GM18909 (cell line): ENCODE results near the gene KCNAB2.
A peak's percentile ranks its signal among the peaks of the same experiment; 100 is the strongest.

Experiments
- ATAC-seq: cut with Tn5 transposase; IDR thresholded peaks from one replicate; pipeline ENCODE4 v1.9.1; 2021; ENCODE audit warnings: mild to moderate bottlenecking; ENCODE audit not compliant: unreplicated experiment, poor library complexity

Gene KCNAB2

DNA sequence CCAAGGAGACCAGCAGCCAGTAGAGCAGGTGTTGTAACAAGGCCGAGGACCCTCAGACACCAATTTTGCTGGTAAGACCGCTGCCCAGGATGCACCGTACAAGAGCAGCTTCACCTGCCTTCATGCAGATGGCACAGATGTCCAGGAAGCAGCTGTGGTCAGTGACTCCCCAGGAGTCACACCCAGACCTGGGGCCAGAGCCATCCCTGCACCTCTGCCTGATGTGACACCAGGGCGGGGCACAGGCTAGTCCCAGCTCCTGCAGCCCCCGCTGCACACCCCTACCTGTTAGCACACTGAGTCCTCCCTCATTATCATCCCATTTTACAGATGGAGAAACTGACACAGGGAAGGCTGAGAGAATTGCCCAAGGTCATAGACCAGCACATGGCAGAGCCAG is 16.3 kb upstream of the KCNAB2 start:
- ATAC-seq = no peak

DNA sequence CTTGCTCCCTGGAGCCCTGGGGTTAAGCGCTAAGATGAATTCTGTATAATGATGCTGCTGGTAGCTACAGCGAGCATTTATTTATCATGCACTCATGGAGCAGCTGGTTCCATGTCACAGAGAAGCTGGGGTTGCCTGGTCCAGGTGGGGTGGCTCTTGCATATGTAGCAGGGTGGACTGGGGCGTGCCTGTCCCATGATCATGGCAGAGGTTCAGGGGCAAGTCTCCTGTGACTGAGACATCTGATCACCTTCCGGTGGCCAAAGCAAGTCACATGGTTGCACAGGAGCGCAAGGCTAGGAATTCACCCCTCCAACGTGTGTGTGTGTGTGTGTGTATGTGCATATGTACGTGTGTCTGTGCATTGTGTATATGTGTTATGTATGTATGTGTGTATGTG is 15.6 kb upstream of the KCNAB2 start:
- no peak for ATAC-seq

DNA sequence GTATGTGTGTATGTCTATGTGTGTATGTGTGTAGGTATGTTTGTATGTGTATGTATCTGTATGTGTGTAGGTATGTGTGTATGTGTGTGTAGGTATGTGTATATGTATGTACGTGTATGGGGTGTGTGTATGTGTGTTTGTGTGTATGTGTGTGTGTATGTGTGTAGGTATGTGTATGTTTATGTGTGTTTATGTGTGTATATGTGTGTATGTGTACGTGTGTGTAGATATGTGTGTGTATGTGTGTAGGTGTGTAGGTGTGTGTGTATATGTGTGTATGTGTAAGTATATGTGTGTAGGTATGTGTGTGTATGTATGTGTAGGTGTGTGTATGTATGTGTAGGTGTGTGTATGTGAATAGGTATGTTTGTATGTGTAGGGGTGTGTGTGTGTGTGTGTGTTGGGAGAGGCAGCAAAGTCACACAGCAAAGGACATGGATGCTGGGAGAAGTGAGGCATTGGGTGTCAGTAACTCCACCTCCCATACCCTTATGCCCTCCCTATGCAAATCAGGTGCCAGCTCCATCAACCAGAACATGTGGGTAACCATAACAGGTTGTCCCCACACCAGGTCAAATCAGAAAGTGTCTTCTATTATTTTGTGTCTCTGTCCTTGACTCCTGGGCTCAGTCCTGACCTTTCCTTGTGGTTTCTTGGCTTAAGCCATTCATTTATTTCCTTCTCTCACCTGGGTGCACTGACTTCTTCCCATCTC is 15.0 kb upstream of the KCNAB2 start:
- ATAC-seq = no peak

GRCh38 chr1:6033124-6033523 is 12.6 kb upstream of the KCNAB2 start:
- ATAC-seq = no peak

- ATAC-seq = no peak
Observed at GRCh38 chr1:6033986-6034749, 11.5 kb upstream of the KCNAB2 start.

GRCh38 chr1:6034750-6035096 is 11.0 kb upstream of the KCNAB2 start:
- no peak for ATAC-seq

- ATAC-seq = no peak
Observed at GRCh38 chr1:6035303-6035702, 10.4 kb upstream of the KCNAB2 start.

DNA sequence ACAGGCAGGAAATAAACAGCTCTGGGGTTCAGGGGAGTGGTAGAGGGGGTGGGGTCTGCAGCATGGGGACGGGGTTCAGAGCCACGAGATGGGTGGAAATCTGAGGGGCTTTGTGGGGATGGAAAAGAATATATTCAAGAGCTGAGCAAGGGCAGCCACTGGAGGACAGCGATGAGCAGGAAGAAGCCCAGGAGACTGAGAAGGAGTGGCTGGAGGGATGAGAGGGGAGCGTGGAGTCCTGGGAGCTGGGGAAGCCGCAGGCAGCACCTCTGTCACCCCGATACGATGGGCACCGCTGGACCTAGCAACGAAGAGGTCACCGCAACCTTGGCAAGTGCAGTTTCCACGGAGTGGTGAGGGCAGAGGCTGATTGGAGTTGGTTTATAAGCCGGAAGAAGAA is 10.0 kb upstream of the KCNAB2 start:
- no peak for ATAC-seq

GRCh38 chr1:6037338-6037762 is 8.3 kb upstream of the KCNAB2 start:
- ATAC-seq = peak; percentile 68

- ATAC-seq = no peak
Observed at GRCh38 chr1:6038603-6039002, 7.1 kb upstream of the KCNAB2 start.

- ATAC-seq = no peak
Observed at GRCh38 chr1:6039031-6039430, 6.7 kb upstream of the KCNAB2 start.

DNA sequence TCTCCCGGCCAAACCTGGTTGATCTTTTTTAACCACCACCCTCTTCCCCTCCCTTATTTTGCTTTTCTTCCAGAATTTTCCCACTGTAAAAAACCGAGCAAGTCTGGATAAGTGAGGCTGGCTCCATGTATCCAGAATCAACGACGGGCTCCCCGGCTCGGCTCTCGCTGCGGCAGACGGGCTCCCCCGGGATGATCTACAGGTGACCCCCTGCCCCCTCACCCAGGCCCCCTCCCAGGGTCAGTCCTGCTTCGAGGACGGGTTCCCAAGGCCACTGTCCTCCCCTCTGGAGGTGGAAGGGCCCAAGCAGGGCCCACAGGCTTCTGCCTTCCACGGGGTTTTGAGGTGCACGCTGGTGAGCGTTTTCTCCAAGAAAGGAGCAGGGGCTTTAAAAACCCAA is 5.2 kb upstream of the KCNAB2 start:
- ATAC-seq = no peak

DNA sequence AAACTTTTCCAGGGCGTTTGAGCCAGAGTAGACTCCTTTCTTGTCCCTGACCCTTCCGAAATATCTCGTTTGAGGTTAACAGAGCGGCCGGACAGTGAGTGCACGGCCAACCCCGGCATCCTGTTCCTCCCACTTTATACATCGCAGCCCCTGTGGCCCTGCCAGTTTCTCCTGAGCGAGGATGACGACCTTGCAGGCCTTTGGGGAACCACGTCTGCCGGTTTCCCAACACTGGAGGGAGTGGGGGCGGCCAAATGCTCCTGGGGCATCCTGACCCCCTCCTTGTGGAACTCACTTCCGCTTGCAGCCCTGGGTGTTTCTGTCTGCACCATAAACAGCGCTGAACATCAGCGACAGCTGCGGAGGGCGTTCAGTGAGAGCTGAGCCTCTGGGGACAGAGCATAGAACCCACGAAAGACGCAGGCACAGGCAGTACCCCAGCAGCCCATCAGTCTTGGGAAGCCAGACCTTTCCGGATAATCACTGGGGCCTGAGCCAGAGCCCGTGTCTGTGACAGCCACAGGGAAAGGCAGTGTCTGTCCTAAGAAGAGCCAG is 4.8 kb upstream of the KCNAB2 start:
- no peak for ATAC-seq

DNA sequence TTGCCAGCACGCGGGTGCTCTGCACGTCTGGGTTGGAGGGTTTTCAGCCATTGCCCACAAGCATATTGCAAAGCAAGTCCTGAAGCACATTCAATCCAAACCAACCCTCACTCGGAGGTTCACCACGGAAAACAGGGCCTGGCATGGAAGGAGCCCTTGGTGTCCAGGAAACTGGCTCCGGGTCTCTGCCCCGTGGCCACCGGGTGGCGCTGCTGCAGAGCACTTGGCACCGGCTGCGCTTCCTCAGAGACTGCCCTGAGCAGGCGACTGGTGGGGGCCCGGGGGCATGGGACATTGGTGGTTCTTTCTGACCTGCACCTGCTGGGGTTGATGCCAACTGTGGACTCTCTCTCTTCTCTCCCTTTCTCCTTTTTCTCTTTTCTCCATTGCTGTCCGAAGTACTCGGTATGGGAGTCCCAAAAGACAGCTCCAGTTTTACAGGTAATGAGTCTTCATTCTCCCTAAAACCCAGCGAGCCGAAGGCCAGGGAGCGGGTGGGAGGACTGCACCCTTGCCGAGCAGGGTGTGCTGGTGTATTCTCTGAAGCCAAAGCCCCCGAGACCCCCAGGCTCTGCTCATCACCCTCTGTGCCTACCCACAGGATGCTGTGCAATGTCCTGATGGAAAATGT is 4.1 kb upstream of the KCNAB2 start:
- no peak for ATAC-seq

GRCh38 chr1:6043561-6043960 is 2.1 kb upstream of the KCNAB2 start:
- no peak for ATAC-seq

DNA sequence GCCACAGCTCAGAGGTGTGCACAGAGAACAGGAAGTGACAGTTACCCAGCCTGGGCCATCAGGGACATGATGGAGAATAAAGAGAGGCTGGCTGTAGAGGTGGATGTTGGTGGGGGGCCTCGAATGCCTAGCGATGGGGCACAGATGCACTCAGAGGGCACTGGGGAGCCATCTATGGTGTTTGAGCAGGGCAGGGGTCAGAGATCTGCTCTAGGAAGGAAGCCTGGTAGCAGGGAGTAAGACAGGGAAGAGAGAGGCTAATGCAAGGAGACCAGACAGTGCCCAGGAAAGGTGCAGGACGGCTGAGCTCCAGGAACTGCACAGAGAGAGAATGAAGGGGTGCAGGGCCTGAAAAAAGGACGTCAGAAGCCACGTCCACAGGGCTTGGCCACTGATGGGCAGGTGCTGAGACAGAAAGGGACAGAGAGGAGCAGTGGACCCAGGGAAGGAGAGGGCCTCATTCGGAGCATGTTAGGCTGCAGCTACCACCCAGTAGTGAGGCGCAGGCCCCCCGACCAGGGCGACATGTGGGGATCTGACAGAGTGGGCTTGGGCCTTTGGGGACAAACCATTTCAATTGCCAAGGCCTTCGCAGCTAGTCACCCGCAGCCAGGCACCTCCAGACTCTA is 1.1 kb upstream of the KCNAB2 start:
- no peak for ATAC-seq

DNA sequence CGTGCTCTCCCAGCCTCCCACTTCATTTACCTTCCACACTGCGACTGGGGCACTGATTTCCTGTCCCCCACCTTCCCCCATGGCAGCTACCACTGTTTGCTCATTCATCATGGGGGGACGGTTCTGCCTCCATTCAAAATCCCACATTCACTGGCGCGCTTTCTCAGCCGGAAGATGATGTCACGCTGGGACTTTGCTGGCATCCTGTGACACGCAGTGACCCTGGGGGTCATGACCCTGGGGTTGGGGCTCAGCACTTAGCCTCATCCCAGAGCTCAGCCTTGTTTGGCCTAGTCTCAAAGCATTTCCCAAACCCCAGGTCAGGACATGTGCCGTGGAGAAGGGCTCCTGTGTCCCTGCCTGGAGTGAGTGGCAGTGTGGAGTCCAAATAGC is 582 bp upstream of the KCNAB2 start:
- ATAC-seq = no peak

DNA sequence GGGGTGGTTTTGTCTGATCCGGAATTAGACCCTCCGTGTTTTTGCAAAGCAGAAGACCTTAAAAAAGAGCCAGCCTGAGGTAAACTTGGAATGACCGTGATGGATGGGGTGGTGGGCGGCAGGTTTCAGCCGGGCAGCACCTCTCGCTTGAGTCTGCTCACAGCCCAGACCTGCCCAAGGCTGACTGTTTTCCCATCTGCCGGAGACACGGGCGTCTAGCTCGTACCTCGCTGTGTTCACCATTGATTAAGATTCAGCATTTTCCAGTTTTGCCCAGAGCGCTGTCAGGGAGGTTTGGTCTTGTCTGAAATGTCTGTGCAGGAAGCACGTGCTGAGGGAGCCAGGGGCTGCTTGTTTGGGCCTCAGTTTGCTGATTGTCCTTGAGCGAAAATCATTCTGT is 591 bp downstream of the KCNAB2 start:
- ATAC-seq = no peak

- no peak for ATAC-seq
Observed at GRCh38 chr1:6048179-6048867, 2.6 kb downstream of the KCNAB2 start.

DNA sequence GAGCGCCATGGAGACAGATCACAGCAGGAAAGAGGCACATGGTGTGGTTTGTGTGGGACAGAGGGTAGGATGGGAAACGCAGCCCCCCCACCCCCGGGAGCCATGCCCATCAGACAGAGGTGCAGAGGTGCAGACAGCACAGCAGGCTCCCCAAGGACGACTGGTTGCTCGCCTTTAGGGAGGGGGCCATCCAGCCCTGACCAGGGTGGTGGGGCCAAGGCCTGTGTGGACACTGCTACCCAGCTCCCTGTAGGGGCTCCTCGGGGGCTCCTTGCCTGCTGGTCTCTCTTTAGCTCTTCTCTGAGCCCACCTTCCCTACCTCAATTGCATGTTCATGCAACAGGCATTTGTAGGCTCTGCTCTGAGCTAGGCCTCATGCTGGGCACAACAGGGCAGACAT is 3.7 kb downstream of the KCNAB2 start:
- ATAC-seq = no peak
